Astrocyte (in vitro differentiated cells and primary cell): Measurements from ENCODE around the gene NUP50. TPM values are rescaled to one million over a fixed set of nuclear protein-coding genes. Genes with fewer than 3 reads are reported as not detected.
A peak's percentile ranks its signal among the peaks of the same experiment; 100 is the strongest.

Experiments used
- DNase-seq: peaks from one replicate; pipeline ENCODE4 v3.0.0-alpha.2; 2010; ENCODE audit warnings: low read depth
- FAIRE-seq: peaks from 2 replicates; lab custom pipeline; 2011; peaks lifted over from hg19 to GRCh38; lab: Jason Lieb, UNC
- H2AFZ ChIP-seq: 2 replicates; pipeline ENCODE4 v1.6.0; 2012; ENCODE audit warnings: low read depth, low read length, inconsistent platforms
- H3K27ac ChIP-seq: 2 replicates; pipeline ENCODE4 v1.5.1; 2011; ENCODE audit warnings: low read depth, low read length, inconsistent platforms
- H3K27me3 ChIP-seq: 2 replicates; pipeline ENCODE4 v1.6.0; 2011; ENCODE audit warnings: low read length, inconsistent platforms; ENCODE audit not compliant: insufficient read depth
- H3K36me3 ChIP-seq: 2 replicates; pipeline ENCODE4 v1.5.1; 2011; ENCODE audit warnings: low read length, inconsistent platforms; ENCODE audit not compliant: insufficient read depth
- H3K4me1 ChIP-seq: 2 replicates; pipeline ENCODE4 v1.5.1; 2011; ENCODE audit warnings: low read length, inconsistent platforms; ENCODE audit not compliant: insufficient read depth
- H3K4me2 ChIP-seq: 2 replicates; pipeline ENCODE4 v1.6.0; 2012; ENCODE audit warnings: low read length, inconsistent platforms
- H3K4me3 ChIP-seq: 2 replicates; pipeline ENCODE4 v1.5.1; 2011; ENCODE audit warnings: low read depth, mild to moderate bottlenecking, low read length, inconsistent platforms; ENCODE audit not compliant: insufficient read depth
- H3K79me2 ChIP-seq: 2 replicates; pipeline ENCODE4 v1.6.0; 2012; ENCODE audit warnings: mild to moderate bottlenecking, low read length, inconsistent platforms; ENCODE audit not compliant: insufficient read depth
- H3K9ac ChIP-seq: 2 replicates; pipeline ENCODE4 v1.6.0; 2012; ENCODE audit warnings: mild to moderate bottlenecking, low read length, inconsistent platforms
- H3K9me3 ChIP-seq: 2 replicates; pipeline ENCODE4 v1.5.1; 2012; ENCODE audit warnings: low read depth, mild to moderate bottlenecking, low read length, inconsistent platforms; ENCODE audit not compliant: insufficient read depth
- H4K20me1 ChIP-seq: 2 replicates; pipeline ENCODE4 v1.6.0; 2012; ENCODE audit warnings: low read length, inconsistent platforms; ENCODE audit not compliant: insufficient read depth
- H3K27ac Mint-ChIP-seq: one replicate; pipeline ENCODE4 v1.8.0; 2021; ENCODE audit warnings: mild to moderate bottlenecking, mixed read lengths; ENCODE audit not compliant: unreplicated experiment
- H3K27me3 Mint-ChIP-seq: one replicate; pipeline ENCODE4 v1.8.0; 2021; ENCODE audit warnings: low read depth, mixed read lengths; ENCODE audit not compliant: unreplicated experiment
- H3K36me3 Mint-ChIP-seq: one replicate; pipeline ENCODE4 v1.8.0; 2021; ENCODE audit warnings: low read depth, mixed read lengths; ENCODE audit not compliant: unreplicated experiment
- H3K4me1 Mint-ChIP-seq: one replicate; pipeline ENCODE4 v1.8.0; 2021; ENCODE audit warnings: low read depth, mixed read lengths; ENCODE audit not compliant: unreplicated experiment
- H3K4me3 Mint-ChIP-seq: one replicate; pipeline ENCODE4 v1.8.0; 2021; ENCODE audit warnings: mild to moderate bottlenecking, moderate library complexity, mixed read lengths; ENCODE audit not compliant: unreplicated experiment
- H3K9me3 Mint-ChIP-seq: one replicate; pipeline ENCODE4 v1.8.0; 2021; ENCODE audit warnings: mild to moderate bottlenecking, mixed read lengths; ENCODE audit not compliant: unreplicated experiment
- EZH2 ChIP-seq: IDR thresholded peaks from 2 replicates; pipeline ENCODE4 v1.6.1; 2012; ENCODE audit warnings: mild to moderate bottlenecking, low read length, inconsistent platforms; ENCODE audit not compliant: insufficient read depth
- total RNA-seq: library from RNA; stranded (reverse); gene quantifications from 2 replicates; pipeline ENCODE4 v1.2.1, GENCODE V29; 2021
- TF ChIP-seq, protein P1 (sequence below): IDR thresholded peaks from 2 replicates; pipeline ENCODE4 v1.5.1; 2011; ENCODE audit warnings: low read depth, mild to moderate bottlenecking, inconsistent platforms, low read length, moderate library complexity; ENCODE audit not compliant: insufficient read depth

The NUP50 gene
- total RNA-seq, 1 donor from 2014 or later, result 56.4 TPM

GRCh38 chr22:45164270-45165088 lies 754 bp downstream of the NUP50 start:
- Mint-ChIP-seq H3K4me3 (peak overlapping the region; percentile 93), H3K36me3 (peaks cover 2% of the 10 kb centered on the region), H3K9me3 (no peaks in the 10 kb centered on the region), H3K4me1 (peaks cover 28% of the 10 kb centered on the region), H3K27ac (peak overlapping the region; percentile 2), H3K27me3 (no peaks in the 10 kb centered on the region)
- FAIRE-seq (no peak), DNase-seq (peak; percentile 17)
- Histone ChIP-seq H3K4me3 (peak overlapping the region; percentile 90), H3K36me3 (peaks cover 14% of the 10 kb centered on the region), H3K4me2 (peak overlapping the region; percentile 96), H3K4me1 (peaks cover 22% of the 10 kb centered on the region), H3K79me2 (peaks cover 84% of the 10 kb centered on the region), H4K20me1 (peaks cover 35% of the 10 kb centered on the region), H3K27me3 (no peaks in the 10 kb centered on the region), H2AFZ (peak overlapping the region; percentile 64), H3K9me3 (no peaks in the 10 kb centered on the region), H3K27ac (peak overlapping the region; percentile 77), H3K9ac (peak overlapping the region; percentile 97)
- TF ChIP-seq, protein P1, sequence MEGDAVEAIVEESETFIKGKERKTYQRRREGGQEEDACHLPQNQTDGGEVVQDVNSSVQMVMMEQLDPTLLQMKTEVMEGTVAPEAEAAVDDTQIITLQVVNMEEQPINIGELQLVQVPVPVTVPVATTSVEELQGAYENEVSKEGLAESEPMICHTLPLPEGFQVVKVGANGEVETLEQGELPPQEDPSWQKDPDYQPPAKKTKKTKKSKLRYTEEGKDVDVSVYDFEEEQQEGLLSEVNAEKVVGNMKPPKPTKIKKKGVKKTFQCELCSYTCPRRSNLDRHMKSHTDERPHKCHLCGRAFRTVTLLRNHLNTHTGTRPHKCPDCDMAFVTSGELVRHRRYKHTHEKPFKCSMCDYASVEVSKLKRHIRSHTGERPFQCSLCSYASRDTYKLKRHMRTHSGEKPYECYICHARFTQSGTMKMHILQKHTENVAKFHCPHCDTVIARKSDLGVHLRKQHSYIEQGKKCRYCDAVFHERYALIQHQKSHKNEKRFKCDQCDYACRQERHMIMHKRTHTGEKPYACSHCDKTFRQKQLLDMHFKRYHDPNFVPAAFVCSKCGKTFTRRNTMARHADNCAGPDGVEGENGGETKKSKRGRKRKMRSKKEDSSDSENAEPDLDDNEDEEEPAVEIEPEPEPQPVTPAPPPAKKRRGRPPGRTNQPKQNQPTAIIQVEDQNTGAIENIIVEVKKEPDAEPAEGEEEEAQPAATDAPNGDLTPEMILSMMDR, result no peak
- TF ChIP-seq EZH2, result no peak

DNA sequence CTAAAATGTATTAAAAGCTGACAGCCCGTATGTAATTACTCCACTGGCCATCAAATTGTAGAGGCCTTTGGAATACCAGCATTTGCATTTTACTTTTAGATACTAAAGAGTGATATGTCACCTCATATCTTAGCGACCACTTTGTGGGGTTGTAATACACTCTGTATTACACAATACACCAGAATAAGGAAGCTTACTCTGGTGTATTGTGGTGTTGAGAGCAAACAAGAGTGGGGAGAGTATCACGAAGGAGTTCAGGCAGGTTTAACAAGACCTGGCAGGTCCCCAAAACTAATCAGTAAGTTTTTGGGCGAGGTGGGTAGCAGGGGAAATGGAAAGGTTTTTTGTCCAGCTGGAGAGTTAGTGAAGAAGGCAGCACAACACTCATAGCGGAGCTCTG lies 3.2 kb downstream of the NUP50 start:
- FAIRE-seq, result no peak

More for the DNA sequence above, 3.2 kb downstream of the NUP50 start:
- H3K4me1 Mint-ChIP-seq, result peaks cover 28% of the 10 kb centered on the region
- Histone ChIP-seq H2AFZ (no peak overlapping the region), H3K4me2 (no peak overlapping the region), H3K4me3 (no peak overlapping the region), H4K20me1 (peaks cover 40% of the 10 kb centered on the region), H3K79me2 (peaks cover 88% of the 10 kb centered on the region), H3K27ac (no peak overlapping the region), H3K9me3 (no peaks in the 10 kb centered on the region), H3K4me1 (peaks cover 21% of the 10 kb centered on the region), H3K9ac (no peak overlapping the region), H3K27me3 (no peaks in the 10 kb centered on the region), H3K36me3 (peaks cover 31% of the 10 kb centered on the region)
- H3K4me3 Mint-ChIP-seq, result no peak overlapping the region
- DNase-seq, result no peak
- peaks cover 6% of the 10 kb centered on the region for H3K36me3 Mint-ChIP-seq
- H3K9me3 Mint-ChIP-seq, result no peaks in the 10 kb centered on the region
- no peak for TF ChIP-seq EZH2
- TF ChIP-seq, protein P1, result no peak
- H3K27me3 Mint-ChIP-seq, result no peaks in the 10 kb centered on the region
- H3K27ac Mint-ChIP-seq, result no peak overlapping the region
